ENCODE data around the gene KDSR.

Gene KDSR

DNA sequence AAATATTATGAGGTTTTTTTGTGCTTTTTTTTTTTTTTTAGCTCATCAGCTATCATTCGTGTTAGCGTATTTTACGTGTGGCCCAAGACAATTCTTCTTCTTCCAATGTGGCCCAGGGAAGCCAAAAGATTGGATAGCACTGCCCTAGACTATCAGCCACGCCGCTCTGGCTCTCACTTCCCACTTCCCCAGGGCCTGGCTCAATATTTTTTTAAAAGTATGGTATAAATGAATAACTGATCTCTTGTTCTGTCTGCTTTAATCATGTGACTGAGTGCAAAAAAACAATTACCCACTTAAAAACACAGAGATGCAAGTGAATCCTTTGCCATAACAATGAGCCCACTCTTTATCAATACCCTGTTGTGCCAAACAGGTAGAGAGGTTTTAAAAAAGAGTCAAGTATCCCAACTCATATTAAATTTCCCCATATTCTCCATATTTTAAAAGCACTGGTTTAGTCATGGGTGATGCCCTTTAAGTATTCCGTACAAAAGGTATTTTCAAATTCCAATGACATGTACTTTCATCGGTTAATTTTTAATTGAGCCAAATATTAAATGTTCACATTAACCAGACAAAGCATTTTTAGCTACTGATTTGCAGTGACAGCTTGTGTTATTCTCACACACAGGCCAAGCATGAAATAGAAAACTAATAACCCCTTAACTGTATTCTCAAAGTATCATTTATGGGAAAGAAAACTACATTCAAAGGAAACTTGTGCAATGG, 60.0 kb downstream of the KDSR start:
- DNase-seq (ENCODE audit: low read depth), result no peak

DNA sequence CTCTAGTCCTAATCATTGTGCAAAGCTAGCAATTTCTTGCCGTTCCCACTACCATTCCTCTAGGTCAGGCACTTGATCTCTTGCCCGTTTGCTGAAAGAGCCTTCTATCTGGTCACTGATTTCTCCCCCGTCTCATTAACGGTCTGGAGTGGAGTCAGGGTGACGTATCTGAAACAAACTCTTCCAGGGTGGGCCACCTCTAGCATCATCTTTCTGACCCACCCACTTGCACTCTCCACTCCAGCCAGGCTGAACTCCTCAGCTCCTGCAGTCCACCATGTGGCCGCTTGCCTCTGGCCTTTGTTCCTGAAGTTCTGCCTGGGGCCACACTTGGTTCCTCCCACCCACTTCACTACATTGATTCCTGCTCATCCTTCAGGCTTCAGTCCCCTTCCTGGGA, 60.8 kb downstream of the KDSR start:
- no peak for DNase-seq (ENCODE audit: low read depth)

DNA sequence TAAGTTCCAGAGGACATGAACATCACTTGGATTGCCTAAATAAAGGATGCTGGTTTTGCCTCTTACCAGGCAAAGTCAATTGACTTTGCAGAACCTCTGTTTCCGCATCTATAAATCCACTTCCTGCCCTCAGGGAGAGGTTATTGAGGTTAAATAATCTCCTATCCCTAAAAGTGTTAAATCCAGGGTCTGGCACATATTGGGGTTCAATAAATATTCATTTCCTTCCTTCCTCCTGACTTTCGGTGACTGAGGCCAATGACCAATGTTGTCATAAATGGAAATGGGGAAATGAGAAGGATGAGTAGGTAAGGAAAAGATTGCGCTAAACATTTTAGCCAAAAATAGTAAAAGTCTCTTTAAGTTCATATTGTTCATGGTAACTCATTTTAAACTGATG, 63.5 kb downstream of the KDSR start:
- no peak for DNase-seq (ENCODE audit: low read depth)

DNA sequence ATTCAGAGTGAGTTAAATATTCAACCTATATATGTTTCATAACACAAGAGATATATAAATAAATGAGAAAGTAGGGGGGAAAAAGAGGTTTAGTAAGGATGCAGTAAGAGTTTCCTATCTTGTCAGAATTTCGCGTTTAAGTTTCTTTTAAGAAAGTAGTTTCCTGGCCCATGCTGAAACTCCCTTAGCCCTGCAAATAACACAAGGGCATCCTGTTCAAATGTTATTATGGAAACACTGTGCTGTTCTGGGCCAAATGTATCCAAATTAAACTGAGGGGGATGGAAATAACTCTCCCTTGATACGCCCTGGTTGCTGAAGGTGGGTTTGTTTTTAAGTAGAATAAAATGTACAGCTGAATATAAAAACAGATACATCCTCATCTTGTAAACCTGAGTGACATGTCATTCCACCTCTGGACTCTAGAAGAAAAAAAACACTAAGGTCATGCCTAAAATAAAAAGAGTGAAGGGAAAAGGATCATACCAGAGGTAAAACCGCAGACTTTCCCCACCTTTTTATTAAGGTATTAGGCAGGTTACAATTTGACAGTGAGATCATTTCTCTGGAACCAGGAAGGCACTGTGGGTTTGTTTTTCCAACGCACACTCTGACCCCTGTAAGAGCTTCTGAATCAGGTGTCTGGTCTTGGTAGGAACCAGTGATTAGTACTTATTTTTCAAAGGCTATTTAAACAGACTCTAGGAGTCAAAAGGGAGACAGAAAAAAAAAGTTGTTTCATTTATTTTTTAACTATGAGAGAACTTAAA, 64.2 kb downstream of the KDSR start:
- no peak for DNase-seq (ENCODE audit: low read depth)

DNA sequence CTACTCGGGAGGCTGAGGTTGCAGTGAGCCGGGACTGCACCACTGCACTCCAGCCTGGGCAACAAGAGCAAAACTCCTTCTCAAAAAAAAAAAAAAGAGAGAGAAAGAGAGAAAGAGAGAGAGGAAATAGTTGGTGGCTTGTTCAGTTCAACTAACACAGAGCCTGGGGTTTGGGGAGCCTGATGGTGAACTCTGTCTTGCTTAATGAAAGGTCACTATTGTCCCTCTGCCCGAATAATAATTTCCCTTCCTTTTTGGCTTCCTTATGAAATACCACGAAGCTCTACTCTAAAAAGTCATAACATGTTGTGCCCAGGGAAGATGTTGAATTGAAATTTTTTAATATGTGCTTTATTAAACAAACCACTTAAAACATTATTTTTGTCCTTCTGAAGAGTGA, 64.8 kb downstream of the KDSR start:
- no peak for DNase-seq (ENCODE audit: low read depth)

DNA sequence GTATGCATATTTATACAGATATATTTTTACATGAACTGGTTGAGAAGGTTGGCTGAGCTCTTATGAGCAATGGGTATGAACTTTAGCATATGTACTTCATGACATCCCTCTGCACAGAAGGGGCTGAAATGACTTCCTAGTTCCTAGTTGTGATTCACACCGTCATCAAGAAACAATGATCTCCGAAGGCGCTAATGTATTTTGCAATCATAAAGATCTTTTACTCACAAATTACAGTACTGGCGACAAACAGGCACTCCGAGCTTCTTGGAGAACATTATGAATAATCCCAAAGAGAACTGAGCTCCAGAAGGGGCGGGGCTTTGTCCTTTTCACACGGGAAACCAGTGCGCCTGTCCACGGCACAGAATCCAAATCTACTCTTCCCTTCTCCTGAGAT, 65.6 kb downstream of the KDSR start:
- DNase-seq (ENCODE audit: low read depth), result no peak

DNA sequence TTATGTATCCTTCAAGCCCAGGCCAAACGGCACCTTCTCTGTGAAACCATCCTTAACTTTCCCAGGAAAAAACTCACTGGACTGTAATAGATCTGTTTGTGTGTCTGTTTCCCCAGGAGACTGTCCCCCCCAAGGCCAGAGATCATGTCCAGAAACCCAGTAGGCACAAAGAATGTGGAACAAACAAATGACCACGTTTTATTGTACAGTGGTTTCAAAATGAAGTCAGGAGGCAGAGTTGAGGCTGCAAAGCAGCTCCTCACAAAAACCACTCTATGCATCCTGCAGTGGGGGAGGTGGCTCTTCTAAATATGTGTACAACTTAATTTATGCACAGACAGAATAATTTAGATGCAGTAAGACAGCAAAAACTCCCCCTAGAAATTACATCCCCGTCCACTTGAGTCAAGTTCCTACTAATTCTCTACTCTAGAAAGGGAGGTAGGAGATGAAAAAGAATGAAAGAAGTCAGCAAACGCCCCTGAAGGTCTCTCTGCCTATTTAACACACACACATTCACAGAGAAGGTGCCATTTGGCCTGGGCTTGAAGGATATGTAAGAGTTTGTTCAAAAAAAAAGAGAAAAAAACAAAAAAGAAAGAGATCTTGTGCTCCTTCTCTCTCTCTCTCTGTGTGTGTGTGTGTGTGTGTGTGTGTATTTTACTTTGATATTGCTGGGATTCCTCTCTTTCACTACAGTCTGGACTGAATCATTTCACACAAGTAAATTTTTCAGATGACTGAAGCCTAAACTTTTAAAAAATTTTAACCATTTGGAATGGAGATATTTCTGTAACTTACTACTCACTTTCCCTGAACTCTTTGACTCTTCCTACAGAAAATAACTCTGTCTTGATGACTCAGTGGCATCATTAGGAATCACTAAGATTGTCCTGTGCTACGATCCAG, 66.9 kb downstream of the KDSR start:
- DNase-seq (ENCODE audit: low read depth), result no peak

DNA sequence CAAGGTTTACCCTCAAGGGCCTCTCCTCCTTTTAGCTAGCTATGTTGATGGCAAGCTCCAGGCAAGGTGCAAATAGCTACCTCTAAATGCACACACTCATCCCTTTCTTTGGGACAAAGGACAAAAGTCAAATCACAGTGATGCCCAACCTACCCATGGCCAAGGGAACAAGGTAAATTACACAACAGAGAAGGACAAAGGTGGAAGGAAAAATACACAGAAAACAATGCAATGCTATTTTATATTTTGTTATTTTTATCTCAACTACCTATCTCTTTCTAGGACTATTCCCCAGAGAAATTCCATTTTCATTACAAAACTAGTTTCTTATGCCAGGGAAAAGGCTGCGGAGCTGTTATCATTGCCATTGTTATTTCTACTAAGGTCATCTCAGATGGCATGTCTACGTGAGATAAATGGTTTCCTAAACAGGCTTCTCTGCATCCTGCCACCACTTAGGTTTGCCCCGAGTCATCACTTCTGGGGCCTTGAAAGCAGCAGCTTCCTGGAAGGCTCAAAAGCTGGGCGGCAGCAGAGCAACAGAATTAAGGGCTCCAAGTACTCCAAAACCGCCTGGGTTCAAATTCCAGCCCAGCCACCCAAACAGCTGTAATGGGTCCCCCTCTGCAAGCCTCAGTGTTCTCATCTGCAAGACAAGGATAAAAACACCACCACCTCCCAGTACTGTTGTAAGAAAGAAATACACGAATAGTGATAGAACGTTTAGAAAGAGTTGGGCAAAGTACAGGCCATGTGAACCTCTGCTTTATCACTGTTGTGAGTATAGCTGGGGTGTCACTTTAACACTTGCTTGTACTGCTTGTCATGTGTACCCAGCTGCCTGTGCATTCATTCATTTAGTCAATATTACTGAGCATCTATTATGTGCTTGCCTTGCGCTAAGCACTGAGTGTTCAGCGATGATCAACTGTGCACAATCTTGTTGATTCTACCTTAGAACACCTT, 68.3 kb downstream of the KDSR start:
- DNase-seq (ENCODE audit: low read depth), result no peak

DNA sequence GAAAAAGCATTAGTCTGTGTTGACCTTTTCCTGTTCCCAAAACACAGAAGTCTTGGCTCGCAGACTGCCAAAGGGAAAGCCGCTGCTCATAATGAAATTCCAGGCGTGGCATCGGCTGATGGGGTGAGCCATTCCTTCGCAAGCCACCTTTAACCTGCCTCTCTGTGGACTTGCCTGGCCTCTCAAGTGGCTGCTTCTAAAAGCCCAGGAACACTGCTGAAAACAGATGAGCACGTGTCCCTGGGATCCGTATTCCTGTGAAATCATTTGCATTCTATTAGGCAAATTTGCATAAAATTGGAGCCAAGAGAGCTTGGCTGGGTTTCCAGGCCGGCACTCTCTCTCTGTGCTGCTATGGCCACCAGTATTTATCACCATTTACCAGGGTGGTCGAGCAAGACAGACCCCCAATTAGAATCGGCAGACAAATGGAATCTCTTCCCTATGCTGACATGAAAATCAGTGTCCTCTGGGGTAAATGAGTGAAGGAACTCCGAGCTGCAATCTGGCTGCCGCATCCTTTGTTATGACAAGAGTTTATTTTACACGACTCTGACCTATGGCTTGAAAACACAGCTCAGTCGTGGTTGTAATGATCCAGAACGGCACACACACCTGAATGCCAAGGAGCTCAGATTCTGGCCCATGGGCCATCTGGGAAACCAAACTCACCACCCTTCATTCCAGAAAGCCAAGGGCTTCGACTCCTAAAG, 69.2 kb downstream of the KDSR start:
- DNase-seq (ENCODE audit: low read depth), result no peak

DNA sequence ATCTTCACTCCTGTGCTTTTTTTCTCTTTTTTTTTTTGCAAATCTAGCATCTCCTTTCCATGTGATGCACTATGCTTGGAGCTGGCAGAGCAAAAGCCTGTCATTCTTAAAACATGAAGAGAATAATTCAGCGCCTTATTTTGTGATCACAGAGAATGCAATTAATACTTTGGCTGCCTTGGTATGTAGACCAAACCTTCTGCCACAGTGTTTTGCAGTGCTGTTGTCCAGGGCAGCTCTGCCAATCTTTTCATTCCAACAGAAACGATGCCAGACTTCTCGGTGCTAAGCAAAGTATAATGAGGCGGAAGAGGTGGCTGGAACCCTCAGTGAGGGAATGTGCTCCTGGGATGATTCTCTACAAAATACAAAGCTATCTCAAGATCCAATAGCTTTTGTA, 73.1 kb downstream of the KDSR start:
- DNase-seq (ENCODE audit: low read depth), result no peak

DNA sequence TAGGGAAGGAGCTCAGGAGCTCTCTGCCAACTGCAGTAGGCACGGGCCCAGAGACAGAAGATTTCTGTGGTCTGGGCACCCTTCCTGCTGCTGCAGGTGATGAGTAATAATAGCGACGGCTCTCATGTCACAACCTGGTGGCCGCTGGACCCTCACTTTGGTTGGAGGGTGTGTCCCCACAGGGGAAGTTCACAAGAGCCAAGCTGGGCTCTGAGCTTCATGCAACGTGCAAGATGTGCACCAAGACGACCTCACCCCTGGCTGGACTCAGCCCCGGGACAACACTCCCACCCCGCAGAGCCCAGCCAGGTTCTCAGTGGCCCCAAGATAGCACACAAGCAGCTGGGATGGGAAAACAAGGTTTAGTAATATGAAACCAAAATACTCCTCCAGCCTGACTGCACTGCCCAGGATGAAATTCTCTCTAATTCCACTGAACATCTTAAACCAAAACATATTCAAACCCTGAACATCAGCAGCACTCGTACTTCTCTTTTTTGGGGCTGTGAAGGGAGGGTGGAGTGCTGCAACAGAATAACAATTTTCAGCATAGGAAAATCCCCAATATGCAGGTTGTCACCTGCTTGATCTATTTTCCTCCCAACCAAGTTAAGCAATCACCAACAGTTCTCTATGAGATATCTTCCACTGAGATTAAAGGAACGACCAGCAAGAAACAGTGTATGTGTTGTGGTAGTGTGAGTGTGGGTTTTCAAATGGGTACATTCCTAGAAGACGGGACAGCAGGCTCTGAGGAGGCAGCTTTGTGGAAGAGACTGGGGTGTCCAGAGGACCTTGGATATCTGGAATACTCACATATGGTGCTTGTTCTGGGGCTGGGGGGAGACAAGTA, 73.9 kb downstream of the KDSR start:
- no peak for DNase-seq (ENCODE audit: low read depth)

DNA sequence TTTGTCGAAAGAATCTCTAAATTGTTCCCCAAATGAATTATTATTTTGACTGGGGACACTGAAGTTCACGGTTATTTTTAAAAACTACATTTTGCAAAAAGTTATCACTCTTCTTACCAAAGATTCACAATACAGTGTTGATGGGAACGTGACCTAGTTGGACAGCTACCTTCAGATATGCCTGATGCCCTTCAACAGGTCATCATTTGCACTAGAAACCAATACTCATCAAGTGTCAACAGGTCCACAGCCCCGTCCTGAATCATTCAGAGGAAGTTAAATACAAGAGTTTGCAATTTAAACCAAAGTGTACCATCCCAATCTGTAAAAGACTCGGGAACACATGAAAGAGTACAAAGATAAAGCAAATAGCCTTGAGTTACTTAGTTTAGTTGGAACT, 75.7 kb downstream of the KDSR start:
- DNase-seq (ENCODE audit: low read depth), result no peak

DNA sequence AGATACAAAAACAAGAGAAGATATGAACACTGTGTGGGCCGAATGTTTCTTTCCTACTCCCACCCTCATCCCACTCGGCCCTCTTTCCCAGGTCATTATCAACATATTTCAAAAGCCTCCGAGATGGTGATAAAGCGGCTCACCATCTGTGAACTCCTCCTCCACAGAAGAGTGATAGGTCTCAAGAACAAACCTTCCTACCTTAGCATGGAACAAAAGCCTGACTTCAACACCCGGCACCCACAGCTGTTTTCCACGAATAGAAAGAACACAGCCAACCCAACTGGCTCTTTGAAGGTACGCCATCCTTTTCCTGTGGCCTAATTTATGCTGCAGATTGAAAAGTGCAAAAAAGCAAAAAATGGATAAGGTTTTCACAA, 76.2 kb downstream of the KDSR start:
- DNase-seq (ENCODE audit: low read depth), result no peak

DNA sequence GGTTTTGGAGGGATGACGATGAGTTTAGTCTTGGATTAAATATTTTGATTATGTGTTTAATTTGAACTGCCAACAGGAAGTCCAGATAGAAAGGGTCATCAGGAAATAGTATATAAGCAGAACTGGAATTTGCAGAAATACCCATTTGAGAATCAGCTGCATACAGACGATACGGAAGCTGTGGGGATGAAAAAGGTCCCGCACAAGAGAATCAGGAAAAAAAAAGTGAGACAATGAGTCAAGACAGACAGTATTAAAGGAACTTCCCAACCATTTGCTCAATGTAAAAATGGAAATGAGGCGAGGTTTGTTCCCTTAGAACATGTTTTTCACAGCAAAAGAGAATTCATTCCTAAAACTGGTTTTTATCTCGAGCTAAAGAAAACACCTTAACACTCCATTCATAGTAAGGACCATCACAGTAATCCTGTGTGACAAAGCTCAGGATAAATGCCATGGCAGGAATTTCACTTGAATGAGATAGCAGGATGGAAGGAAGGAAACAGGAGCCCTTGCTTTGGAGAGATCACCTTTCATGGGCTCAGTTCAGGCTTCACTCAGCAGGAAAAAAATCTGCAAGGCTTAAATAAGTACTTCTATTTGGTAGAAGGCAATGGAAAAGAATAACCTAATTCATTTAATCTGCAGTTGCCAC, 76.7 kb downstream of the KDSR start:
- no peak for DNase-seq (ENCODE audit: low read depth)

DNA sequence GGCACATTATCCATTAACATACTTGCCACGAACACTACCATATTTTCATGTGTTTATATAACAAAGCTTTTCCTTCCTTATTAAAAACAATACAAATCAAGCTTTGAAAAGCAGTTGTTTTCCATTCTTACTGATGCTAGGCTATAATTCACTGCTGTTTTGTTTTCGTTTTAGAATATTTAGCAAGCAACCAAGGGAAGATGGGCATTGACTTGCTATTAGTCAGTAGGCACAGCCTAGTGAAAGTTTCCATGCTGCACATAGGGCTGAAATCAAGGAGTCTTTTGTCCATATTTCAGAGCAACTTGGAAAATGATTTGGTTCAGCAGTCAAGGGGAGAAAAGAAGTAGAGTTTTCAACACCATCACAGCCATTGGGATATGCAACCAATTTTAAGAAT, 78.7 kb downstream of the KDSR start:
- DNase-seq (ENCODE audit: low read depth), result no peak

DNA sequence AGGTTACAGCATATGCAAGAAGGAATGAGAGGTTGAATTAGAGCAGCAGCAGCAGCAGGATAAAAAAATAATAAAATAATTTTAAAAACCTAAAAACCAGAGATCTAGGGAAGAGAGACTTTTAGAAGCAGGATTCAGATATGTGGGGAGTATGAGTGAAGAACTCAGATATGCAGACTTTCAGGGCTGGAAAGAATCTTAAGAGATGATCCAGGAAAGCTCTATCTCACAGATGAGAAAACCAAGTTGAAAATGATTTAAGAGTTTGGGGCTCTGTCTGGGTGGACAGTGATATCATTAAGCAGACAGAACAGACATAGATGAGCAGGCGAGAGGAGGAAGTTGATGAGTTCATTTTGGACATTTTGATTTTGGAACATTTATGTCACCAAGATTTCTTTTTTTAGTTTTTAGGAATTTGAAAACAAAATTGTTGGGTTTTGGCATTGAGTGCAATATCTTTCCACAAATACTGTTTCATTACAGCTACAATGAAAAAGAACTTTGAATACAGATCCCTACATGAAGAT, 79.2 kb downstream of the KDSR start:
- DNase-seq (ENCODE audit: low read depth), result no peak

DNA sequence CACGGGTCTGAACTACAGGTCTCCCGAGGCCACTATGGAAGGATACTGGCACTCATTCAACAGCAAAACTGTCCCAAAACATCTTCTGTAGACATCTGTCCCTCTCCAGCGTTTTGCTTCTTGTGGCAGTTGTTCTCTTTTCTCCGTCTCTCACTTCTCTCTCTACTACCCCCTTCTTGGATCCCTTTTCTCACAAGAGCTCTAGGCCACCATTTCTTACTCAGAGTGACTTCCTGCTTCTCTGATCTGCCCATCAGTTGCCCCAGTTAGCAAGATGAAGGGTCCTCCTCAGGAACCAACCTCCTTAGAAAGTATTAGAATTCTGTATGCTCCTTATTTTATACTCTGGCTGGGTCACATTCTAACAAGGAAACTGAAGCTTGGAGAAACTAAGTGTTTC, 80.1 kb downstream of the KDSR start:
- DNase-seq (ENCODE audit: low read depth), result no peak

DNA sequence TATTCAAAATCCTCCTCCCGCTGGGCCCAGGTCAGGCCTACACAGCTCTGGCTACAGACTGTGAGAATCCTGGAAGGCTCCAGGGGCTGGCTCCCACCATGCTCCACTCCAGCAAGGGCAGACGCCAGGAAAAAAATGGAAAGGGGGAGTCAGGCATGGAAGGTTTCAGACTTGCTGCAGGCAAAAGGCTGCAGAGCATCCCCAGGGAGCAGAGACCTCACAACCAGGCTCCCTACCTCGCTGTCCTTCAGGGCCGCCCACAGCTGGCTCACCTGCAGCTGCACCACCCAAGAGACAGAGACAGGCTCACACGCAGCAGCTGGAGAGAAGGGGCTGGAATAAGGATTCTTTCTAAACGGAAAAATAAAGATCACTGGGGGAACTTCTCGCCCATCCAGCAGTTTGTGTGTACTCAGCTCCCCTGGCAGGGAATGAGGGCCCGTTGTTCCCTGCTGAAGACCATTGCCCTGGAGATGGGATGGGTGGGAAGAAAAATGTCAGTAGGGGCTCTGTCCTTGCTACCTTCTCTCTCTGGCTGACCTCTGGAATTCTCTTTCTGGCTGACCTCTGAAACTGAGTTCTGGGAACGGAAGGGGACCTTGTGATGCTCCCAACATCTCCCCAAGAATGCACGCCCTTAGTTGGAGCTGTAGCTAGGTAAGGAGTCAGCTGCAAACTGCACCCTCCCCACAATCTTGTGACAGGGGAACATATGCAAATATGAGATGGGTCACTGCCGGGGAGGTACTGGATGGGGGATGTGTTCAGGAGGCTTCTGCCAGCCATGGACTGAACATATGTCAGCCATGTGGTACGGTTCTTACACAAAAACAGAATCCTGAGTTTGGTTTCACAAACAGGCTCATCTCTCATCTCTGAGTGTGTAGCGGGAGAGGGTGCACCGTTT, 81.9 kb downstream of the KDSR start:
- DNase-seq (ENCODE audit: low read depth), result no peak

Measured in activated T-cell treated with anti-CD3 and anti-CD28 coated beads for 1 hour (primary cell).